ENCODE measurements around the gene CNTFR. TPM values are rescaled to one million over a fixed set of nuclear protein-coding genes. Genes with fewer than 3 reads are reported as not detected.

The CNTFR gene
- total and polyA plus RNA-seq, 2 donors (not counting 1 experiment from before 2014, with no cell fraction given), result not detected

DNA sequence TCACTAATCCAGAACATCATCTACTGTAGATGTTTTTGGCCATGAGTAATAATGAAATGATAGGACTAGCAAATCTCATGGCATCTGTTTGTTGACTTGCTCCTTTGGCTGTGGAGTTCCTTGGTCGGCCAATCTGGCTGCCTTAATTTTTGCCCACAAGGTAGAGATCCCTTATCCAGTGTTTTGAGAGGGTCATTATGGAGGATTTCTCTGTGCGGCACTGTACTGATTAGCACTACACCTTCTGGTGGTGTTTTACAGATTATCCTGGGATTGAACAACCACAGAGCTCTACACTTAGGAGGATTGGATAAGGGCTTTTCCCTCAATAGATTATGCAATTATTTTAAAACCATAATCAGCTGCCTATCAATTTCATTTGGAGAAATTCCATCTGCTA lies 63.5 kb downstream of the CNTFR start:
- Histone ChIP-seq H3K27ac (ENCODE audit: low read length in 2 of 2) (no peak overlapping the region), H3K4me2 (replicated peaks; ENCODE audit: low read depth, low read length, poor library complexity, severe bottlenecking) (no peak overlapping the region), H2AFZ (ENCODE audit: insufficient read depth, low read depth, low read length, poor library complexity, severe bottlenecking) (no peak overlapping the region), H3K9me3 (ENCODE audit: control extremely low read depth in 1 of 3, control insufficient read depth in 2 of 3, insufficient read depth in 1 of 3, low read length in 2 of 3) (no peaks in the 10 kb centered on the region), H3K27me3 (replicated peaks in 1 of 4; ENCODE audit: control extremely low read depth in 1 of 4, control insufficient read depth in 3 of 4, insufficient read depth in 4 of 4, low read length in 3 of 4) (peaks cover 0 to 18% (median 4%) of the 10 kb centered on the region in 4 experiments), H3K79me2 (ENCODE audit: control insufficient read depth, insufficient read depth, low read length) (no peaks in the 10 kb centered on the region), H3K36me3 (replicated peaks in 1 of 2; ENCODE audit: control extremely low read depth in 1 of 2, control insufficient read depth in 1 of 2, extremely low read depth in 1 of 2, insufficient read depth in 2 of 2, low read length in 1 of 2) (no peaks in the 10 kb centered on the region), H3K4me1 (ENCODE audit: control insufficient read depth in 2 of 2, insufficient read depth in 2 of 2, low read length in 2 of 2) (peaks cover 9 to 12% of the 10 kb centered on the region in 2 donors), H3K9ac (ENCODE audit: low read length) (no peak overlapping the region), H3K4me3 (ENCODE audit: control extremely low read depth in 1 of 5, extremely low read depth in 1 of 5, insufficient read depth in 1 of 5, low read depth in 2 of 5, low read length in 4 of 5) (no peak overlapping the region), H4K20me1 (ENCODE audit: control insufficient read depth, insufficient read depth, low read length, poor library complexity, severe bottlenecking) (no peaks in the 10 kb centered on the region)
- CTCF ChIA-PET, result no interaction called here
- POLR2A ChIA-PET, result no interaction called here
- peaks cover 13% of the 10 kb centered on the region for H3K4me1 Mint-ChIP-seq
- H3K9me3 Mint-ChIP-seq (ENCODE audit: insufficient read depth), result no peaks in the 10 kb centered on the region
- no peak for TF ChIP-seq EZH2 (IDR thresholded peaks at IDR 0.05; ENCODE audit: borderline replicate concordance, insufficient read depth, low read depth, low read length, poor library complexity, severe bottlenecking)
- TF ChIP-seq, protein P1, sequence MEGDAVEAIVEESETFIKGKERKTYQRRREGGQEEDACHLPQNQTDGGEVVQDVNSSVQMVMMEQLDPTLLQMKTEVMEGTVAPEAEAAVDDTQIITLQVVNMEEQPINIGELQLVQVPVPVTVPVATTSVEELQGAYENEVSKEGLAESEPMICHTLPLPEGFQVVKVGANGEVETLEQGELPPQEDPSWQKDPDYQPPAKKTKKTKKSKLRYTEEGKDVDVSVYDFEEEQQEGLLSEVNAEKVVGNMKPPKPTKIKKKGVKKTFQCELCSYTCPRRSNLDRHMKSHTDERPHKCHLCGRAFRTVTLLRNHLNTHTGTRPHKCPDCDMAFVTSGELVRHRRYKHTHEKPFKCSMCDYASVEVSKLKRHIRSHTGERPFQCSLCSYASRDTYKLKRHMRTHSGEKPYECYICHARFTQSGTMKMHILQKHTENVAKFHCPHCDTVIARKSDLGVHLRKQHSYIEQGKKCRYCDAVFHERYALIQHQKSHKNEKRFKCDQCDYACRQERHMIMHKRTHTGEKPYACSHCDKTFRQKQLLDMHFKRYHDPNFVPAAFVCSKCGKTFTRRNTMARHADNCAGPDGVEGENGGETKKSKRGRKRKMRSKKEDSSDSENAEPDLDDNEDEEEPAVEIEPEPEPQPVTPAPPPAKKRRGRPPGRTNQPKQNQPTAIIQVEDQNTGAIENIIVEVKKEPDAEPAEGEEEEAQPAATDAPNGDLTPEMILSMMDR (IDR thresholded peaks at IDR 0.05), result no peak
- DNase-seq (no peak), ATAC-seq (ENCODE audit: low read depth) (no peak)
- 88% methylated on average over 1 of the region's 2 CpGs for WGBS (ENCODE audit: insufficient coverage)
- intact Hi-C loops (cut with micrococcal nuclease), result no loop called here
- H3K4me3 Mint-ChIP-seq, result no peak overlapping the region
- H3K27me3 Mint-ChIP-seq, result peaks cover 42% of the 10 kb centered on the region
- no peak overlapping the region for H3K27ac Mint-ChIP-seq

DNA sequence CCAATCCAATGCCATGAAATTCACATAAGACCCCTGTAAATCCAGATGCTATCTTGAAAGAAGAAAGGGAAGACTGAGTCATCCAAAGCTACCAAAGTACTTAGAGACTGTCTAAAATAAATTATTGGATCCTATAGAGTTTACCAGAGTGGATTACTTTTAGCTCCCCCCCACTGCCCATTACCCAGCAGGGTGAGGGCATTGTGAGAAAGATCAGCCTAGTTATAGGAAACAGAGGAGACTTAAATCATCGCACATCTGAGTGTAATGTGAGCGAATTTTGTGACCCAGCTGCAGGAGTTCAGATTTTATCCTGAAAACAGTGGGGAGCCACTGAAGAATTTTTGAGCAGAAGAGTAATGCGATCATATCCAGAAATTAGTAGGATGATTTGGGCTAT lies 65.2 kb downstream of the CNTFR start:
- DNase-seq (no peak), ATAC-seq (ENCODE audit: low read depth) (no peak)
- Histone ChIP-seq H3K36me3 (replicated peaks in 1 of 2; ENCODE audit: control extremely low read depth in 1 of 2, control insufficient read depth in 1 of 2, extremely low read depth in 1 of 2, insufficient read depth in 2 of 2, low read length in 1 of 2) (no peaks in the 10 kb centered on the region), H3K4me1 (ENCODE audit: control insufficient read depth in 2 of 2, insufficient read depth in 2 of 2, low read length in 2 of 2) (peaks cover 9 to 12% of the 10 kb centered on the region in 2 donors), H4K20me1 (ENCODE audit: control insufficient read depth, insufficient read depth, low read length, poor library complexity, severe bottlenecking) (no peaks in the 10 kb centered on the region), H2AFZ (ENCODE audit: insufficient read depth, low read depth, low read length, poor library complexity, severe bottlenecking) (no peak overlapping the region), H3K27ac (ENCODE audit: low read length in 2 of 2) (no peak overlapping the region), H3K4me2 (replicated peaks; ENCODE audit: low read depth, low read length, poor library complexity, severe bottlenecking) (no peak overlapping the region), H3K27me3 (replicated peaks in 1 of 4; ENCODE audit: control extremely low read depth in 1 of 4, control insufficient read depth in 3 of 4, insufficient read depth in 4 of 4, low read length in 3 of 4) (peaks cover 0 to 18% (median 4%) of the 10 kb centered on the region in 4 experiments), H3K9me3 (ENCODE audit: control extremely low read depth in 1 of 3, control insufficient read depth in 2 of 3, insufficient read depth in 1 of 3, low read length in 2 of 3) (no peaks in the 10 kb centered on the region), H3K4me3 (ENCODE audit: control extremely low read depth in 1 of 5, extremely low read depth in 1 of 5, insufficient read depth in 1 of 5, low read depth in 2 of 5, low read length in 4 of 5) (no peak overlapping the region), H3K79me2 (ENCODE audit: control insufficient read depth, insufficient read depth, low read length) (no peaks in the 10 kb centered on the region), H3K9ac (ENCODE audit: low read length) (no peak overlapping the region)
- 98% methylated on average over 3 of the region's 3 CpGs for WGBS (ENCODE audit: insufficient coverage)
- CTCF ChIA-PET, result interaction anchor here (0.9 to 1.7 kb wide), 2 partner anchors 26 to 66 kb away, joined by 3 to 5 read pairs; partner anchors contain the start of genes DNAI1 and FAM219A
- peaks cover 13% of the 10 kb centered on the region for H3K4me1 Mint-ChIP-seq
- TF ChIP-seq EZH2 (IDR thresholded peaks at IDR 0.05; ENCODE audit: borderline replicate concordance, insufficient read depth, low read depth, low read length, poor library complexity, severe bottlenecking), result no peak
- TF ChIP-seq, protein P1 (IDR thresholded peaks at IDR 0.05), result no peak
- H3K9me3 Mint-ChIP-seq (ENCODE audit: insufficient read depth), result no peaks in the 10 kb centered on the region
- intact Hi-C loops (cut with micrococcal nuclease), result no loop called here
- no peak overlapping the region for H3K27ac Mint-ChIP-seq
- POLR2A ChIA-PET, result no interaction called here
- H3K27me3 Mint-ChIP-seq, result peaks cover 30% of the 10 kb centered on the region
- no peak overlapping the region for H3K4me3 Mint-ChIP-seq

All from B cell (primary cell).